Cardiac muscle cell (in vitro differentiated cells and primary cell): ENCODE data around the gene TAGAP. TPM values are rescaled to one million over a fixed set of nuclear protein-coding genes. Genes with fewer than 3 reads are reported as not detected.

ENCODE experiments used
- DNase-seq, 2 donors: peaks; one replicate each; pipeline versions ENCODE4 v3.0.0 to v3.0.0-alpha.2; 2010 to 2017; ENCODE audit warnings: low read depth in 1 of 2, low spot score in 1 of 2
- H3K27ac ChIP-seq: fragments of 200-600 bp; sonication (generic); 2 replicates; pipeline ENCODE4 v1.5.1; 2016
- H3K27me3 ChIP-seq: fragments of 200-600 bp; sonication (generic); 2 replicates; pipeline ENCODE4 v1.6.0; 2016; ENCODE audit warnings: control low read depth
- H3K36me3 ChIP-seq: fragments of 200-600 bp; sonication (generic); 2 replicates; pipeline ENCODE4 v1.5.1; 2016; ENCODE audit warnings: control low read depth
- H3K4me1 ChIP-seq: fragments of 200-600 bp; sonication (generic); 2 replicates; pipeline ENCODE4 v1.8.1; 2017; ENCODE audit warnings: low read depth, mild to moderate bottlenecking, mixed run types
- H3K4me3 ChIP-seq: fragments of 200-600 bp; sonication (generic); 2 replicates; pipeline ENCODE4 v1.5.1; 2016; ENCODE audit warnings: mild to moderate bottlenecking
- H3K9me3 ChIP-seq: fragments of 200-600 bp; sonication (generic); 2 replicates; pipeline ENCODE4 v1.5.1; 2017; ENCODE audit warnings: low read depth, mild to moderate bottlenecking, control low read depth
- CTCF ChIP-seq: IDR thresholded peaks from 2 replicates; pipeline ENCODE4 v1.5.1; 2012; ENCODE audit warnings: low read depth, mild to moderate bottlenecking, low read length
- polyA plus RNA-seq: library from polyadenylated mRNA; unstranded; fragments of >200 nt; fragmentation: Nextera tagmentation; extraction: Ambion mirVana; gene quantifications from 2 replicates; pipeline ENCODE4 v1.2.1, GENCODE V29; 2016
- total RNA-seq: library from RNA; depleted of rRNA; stranded (reverse); fragments of >200 nt; gene quantifications from 2 replicates; pipeline ENCODE4 v1.2.3, GENCODE V29; 2016

The TAGAP gene
- total and polyA plus RNA-seq, 2 experiments from 2014 or later, result not detected

GRCh38 chr6:159056003-159056402 is 11.2 kb upstream of the TAGAP start:
- H3K27me3 ChIP-seq, result no peaks in the 10 kb centered on the region
- H3K4me1 ChIP-seq, result no peaks in the 10 kb centered on the region
- TF ChIP-seq CTCF, result no peak
- no peak for DNase-seq
- H3K27ac ChIP-seq, result no peak overlapping the region
- no peaks in the 10 kb centered on the region for H3K36me3 ChIP-seq
- no peak overlapping the region for H3K4me3 ChIP-seq
- no peaks in the 10 kb centered on the region for H3K9me3 ChIP-seq

- no peak for TF ChIP-seq CTCF
- H3K9me3 ChIP-seq, result no peaks in the 10 kb centered on the region
- H3K4me3 ChIP-seq, result no peak overlapping the region
- no peaks in the 10 kb centered on the region for H3K27me3 ChIP-seq
- no peak overlapping the region for H3K27ac ChIP-seq
- no peak for DNase-seq
- no peaks in the 10 kb centered on the region for H3K4me1 ChIP-seq
- H3K36me3 ChIP-seq, result no peaks in the 10 kb centered on the region
These were observed 9.1 kb upstream of the TAGAP start for GRCh38 chr6:159053781-159054398.

GRCh38 chr6:159052720-159053119 is 7.9 kb upstream of the TAGAP start:
- Histone ChIP-seq H3K4me1 (no peaks in the 10 kb centered on the region), H3K27me3 (no peaks in the 10 kb centered on the region), H3K4me3 (no peak overlapping the region), H3K9me3 (no peaks in the 10 kb centered on the region), H3K27ac (no peak overlapping the region), H3K36me3 (no peaks in the 10 kb centered on the region)
- TF ChIP-seq CTCF, result no peak
- DNase-seq, result no peak

GRCh38 chr6:159047891-159048685 is 3.3 kb upstream of the TAGAP start:
- Histone ChIP-seq H3K4me3 (no peak overlapping the region), H3K36me3 (no peaks in the 10 kb centered on the region), H3K27ac (no peak overlapping the region), H3K4me1 (no peaks in the 10 kb centered on the region), H3K9me3 (no peaks in the 10 kb centered on the region), H3K27me3 (no peaks in the 10 kb centered on the region)
- no peak for DNase-seq
- no peak for TF ChIP-seq CTCF

- H3K9me3 ChIP-seq, result no peaks in the 10 kb centered on the region
These were observed 1.0 kb upstream of the TAGAP start for GRCh38 chr6:159045801-159046200.

More at GRCh38 chr6:159045801-159046200, 1.0 kb upstream of the TAGAP start:
- no peaks in the 10 kb centered on the region for H3K4me1 ChIP-seq
- no peak for TF ChIP-seq CTCF
- no peak overlapping the region for H3K4me3 ChIP-seq
- no peaks in the 10 kb centered on the region for H3K27me3 ChIP-seq
- no peak for DNase-seq
- H3K27ac ChIP-seq, result no peak overlapping the region
- no peaks in the 10 kb centered on the region for H3K36me3 ChIP-seq
